Stomach (tissue), 4 donors: ENCODE data around the gene WWOX.

ENCODE experiments used
- CTCF ChIP-seq, 7 experiments: fragments of 450-650 bp in 4 of 7; fragments of 200-600 bp in 3 of 7; sonication (generic) in 3 of 7; IDR thresholded peaks; one replicate each; pipeline ENCODE4 v1.5.1; 2016 to 2019; ENCODE audit warnings: antibody characterized with exemption in 7 of 7, control low read depth in 2 of 7, mild to moderate bottlenecking in 1 of 7
- EP300 ChIP-seq: sonication (generic); formaldehyde crosslinking; IDR thresholded peaks from one replicate; pipeline ENCODE4 v1.6.1; 2017; ENCODE audit warnings: antibody characterized with exemption
- POLR2AphosphoS5 ChIP-seq, 3 donors: sonication (generic); formaldehyde crosslinking; IDR thresholded peaks; one replicate each; pipeline ENCODE4 v1.6.1; 2016; ENCODE audit warnings: antibody characterized with exemption in 3 of 3

- TF ChIP-seq POLR2AphosphoS5 (IDR thresholded peaks at IDR 0.05) = no peak
- TF ChIP-seq CTCF (IDR thresholded peaks at IDR 0.05) = no peak
- no peak for TF ChIP-seq EP300
Measured at GRCh38 chr16:78211946-78212345, 112.5 kb downstream of the WWOX start.
